ENCODE measurements around the gene STK32A.

Gene STK32A

GRCh38 chr5:147305147-147305546, 70.3 kb downstream of the STK32A start:
- Histone ChIP-seq H3K9me3 (no peaks in the 10 kb centered on the region), H3K27me3 (no peaks in the 10 kb centered on the region), H3K4me1 (peaks cover 0 to 29% (median 13%) of the 10 kb centered on the region in 4 donors), H3K36me3 (no peaks in the 10 kb centered on the region), H3K4me3 (no peak overlapping the region), H3K27ac (peak overlapping the region in 1 of 2 donors; percentile 39)
- DNase-seq, result no peak
- TF ChIP-seq CTCF (IDR thresholded peaks at IDR 0.05), result no peak
- intact Hi-C loops (cut with DNase I; ENCODE audit: low total_unique reads), result no loop called here

GRCh38 chr5:147306351-147306750, 71.5 kb downstream of the STK32A start:
- H3K4me1 ChIP-seq, result peaks cover 0 to 41% (median 15%) of the 10 kb centered on the region in 4 donors
- DNase-seq, result no peak
- intact Hi-C loops (cut with DNase I; ENCODE audit: low total_unique reads), result no loop called here

GRCh38 chr5:147307170-147307569, 72.3 kb downstream of the STK32A start:
- intact Hi-C loops (cut with DNase I; ENCODE audit: low total_unique reads), result no loop called here
- H3K9me3 ChIP-seq, result no peaks in the 10 kb centered on the region
- peaks cover 0 to 41% (median 15%) of the 10 kb centered on the region in 4 donors for H3K4me1 ChIP-seq
- DNase-seq, result peak in 1 of 2 donors; percentile 68
- H3K36me3 ChIP-seq, result no peaks in the 10 kb centered on the region
- no peak for TF ChIP-seq CTCF (IDR thresholded peaks at IDR 0.05)
- H3K27ac ChIP-seq, result peak overlapping the region in 1 of 2 donors; percentile 12
- no peak overlapping the region for H3K4me3 ChIP-seq
- no peaks in the 10 kb centered on the region for H3K27me3 ChIP-seq

More at GRCh38 chr5:147306351-147306750, 71.5 kb downstream of the STK32A start:
- Histone ChIP-seq H3K27me3 (no peaks in the 10 kb centered on the region), H3K27ac (no peak overlapping the region), H3K9me3 (no peaks in the 10 kb centered on the region), H3K4me3 (no peak overlapping the region), H3K36me3 (no peaks in the 10 kb centered on the region)
- no peak for TF ChIP-seq CTCF (IDR thresholded peaks at IDR 0.05)

- H3K4me1 ChIP-seq, result peaks cover 0 to 20% (median 4%) of the 10 kb centered on the region in 4 donors
- no peaks in the 10 kb centered on the region for H3K27me3 ChIP-seq
Observed at GRCh38 chr5:147309621-147310020, 74.8 kb downstream of the STK32A start.

GRCh38 chr5:147310059-147310704, 75.4 kb downstream of the STK32A start:
- H3K36me3 ChIP-seq, result no peaks in the 10 kb centered on the region
- H3K4me3 ChIP-seq, result no peak overlapping the region
- TF ChIP-seq CTCF (IDR thresholded peaks at IDR 0.05), result no peak
- H3K4me1 ChIP-seq, result peaks cover 0 to 18% (median 3%) of the 10 kb centered on the region in 4 donors
- intact Hi-C loops (cut with DNase I; ENCODE audit: low total_unique reads), result no loop called here
- DNase-seq, result peak; percentile 67 to 92
- peak overlapping the region; percentile 54 to 70 for H3K27ac ChIP-seq
- no peaks in the 10 kb centered on the region for H3K9me3 ChIP-seq
- H3K27me3 ChIP-seq, result no peaks in the 10 kb centered on the region

More at GRCh38 chr5:147309621-147310020, 74.8 kb downstream of the STK32A start:
- H3K9me3 ChIP-seq, result no peaks in the 10 kb centered on the region
- no peaks in the 10 kb centered on the region for H3K36me3 ChIP-seq
- peak overlapping the region; percentile 54 to 70 for H3K27ac ChIP-seq
- no peak overlapping the region for H3K4me3 ChIP-seq
- no peak for DNase-seq
- intact Hi-C loops (cut with DNase I; ENCODE audit: low total_unique reads), result no loop called here
- TF ChIP-seq CTCF (IDR thresholded peaks at IDR 0.05), result no peak

Data from tibial artery (tissue), 4 donors.